ENCODE results near the gene MAX.

The MAX gene

DNA sequence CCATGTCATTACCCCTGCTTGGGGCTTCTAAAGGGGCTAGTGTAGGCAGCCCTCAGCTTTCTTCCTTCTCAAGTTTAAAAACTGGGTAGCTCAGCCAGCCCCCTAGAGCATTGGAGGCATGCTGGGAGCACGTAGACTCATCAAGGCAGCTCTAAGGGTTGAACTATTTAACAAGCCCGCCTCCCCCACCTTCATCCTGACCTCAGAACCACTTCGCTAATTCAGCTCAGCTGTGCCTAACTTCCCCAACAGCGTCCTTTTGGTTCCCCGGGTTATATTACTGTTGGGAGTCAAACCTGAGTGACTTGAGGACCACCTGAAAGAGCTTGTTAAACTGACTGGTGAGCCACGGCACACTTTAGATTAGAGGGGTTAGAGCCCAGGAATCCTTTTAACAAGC lies 30.1 kb downstream of the MAX start:
- no peak for DNase-seq

DNA sequence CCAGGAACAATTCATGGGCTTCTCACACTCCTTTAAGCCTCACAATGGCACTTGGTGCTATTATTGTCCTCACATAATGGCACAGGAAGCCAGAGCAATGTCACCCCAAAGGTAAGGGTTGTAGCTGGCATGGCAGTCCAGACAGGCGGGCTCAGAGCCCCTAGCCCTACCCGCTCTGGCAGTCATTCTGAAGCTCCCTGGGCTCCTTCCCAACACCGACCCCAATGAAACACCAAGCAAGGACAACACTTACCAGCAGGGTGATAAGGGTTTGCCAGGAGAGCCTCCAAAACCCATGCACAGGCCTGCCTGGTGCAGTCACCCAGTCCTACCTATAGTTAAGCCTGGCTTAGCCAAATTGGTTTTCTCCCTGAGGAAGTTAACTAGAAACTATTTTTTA lies 30.8 kb downstream of the MAX start:
- no peak for DNase-seq

DNA sequence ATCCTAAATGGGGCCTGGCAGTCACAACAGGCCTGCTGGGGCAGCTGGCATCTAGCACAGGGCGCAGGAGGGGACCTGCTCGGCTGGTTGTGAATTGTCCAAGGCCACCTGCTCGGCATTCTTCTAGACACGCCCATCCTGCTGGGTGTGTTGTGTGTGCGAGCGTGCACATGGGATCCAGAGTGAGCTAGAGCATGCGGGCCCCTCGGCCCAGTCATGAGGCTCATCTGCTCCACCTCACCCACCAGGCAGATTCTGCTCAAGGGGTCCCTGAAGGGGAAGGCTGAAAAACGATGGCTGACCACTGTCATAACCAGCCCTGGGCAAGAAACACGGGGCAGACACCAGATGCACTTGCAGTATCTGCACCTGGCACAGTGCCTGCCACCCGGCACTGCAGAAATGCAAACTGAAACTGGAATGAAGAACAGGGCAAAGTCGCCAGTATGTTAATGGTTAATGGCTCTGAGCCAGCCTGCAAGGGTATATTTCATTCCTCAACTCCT lies 31.8 kb downstream of the MAX start:
- DNase-seq = no peak

DNA sequence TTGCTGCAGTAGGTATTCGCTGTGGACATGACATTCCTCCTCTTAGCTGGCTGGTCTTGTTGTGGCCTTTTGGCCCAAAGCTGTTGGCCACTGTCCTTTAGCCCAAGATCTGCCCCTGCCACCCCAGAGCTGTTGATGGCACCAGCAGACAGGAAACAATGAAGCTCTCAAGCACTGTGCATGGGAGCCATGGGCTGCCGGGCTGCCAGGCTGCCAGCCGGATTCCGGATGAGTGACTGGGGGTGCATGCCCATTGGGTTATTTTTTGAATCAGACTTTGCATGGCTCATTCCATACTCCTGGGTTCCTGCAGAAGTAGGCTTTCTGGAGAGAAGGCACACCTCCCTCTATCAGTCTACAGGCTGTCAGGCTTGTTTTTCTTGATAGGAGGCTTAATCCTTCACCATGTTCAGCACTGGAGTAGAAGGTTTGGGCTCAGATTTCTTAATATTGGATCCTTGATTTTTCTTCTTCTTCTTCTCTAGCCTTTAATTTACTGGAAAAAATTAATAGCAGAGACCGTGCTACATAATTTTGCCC lies 32.4 kb downstream of the MAX start:
- no peak for DNase-seq

DNA sequence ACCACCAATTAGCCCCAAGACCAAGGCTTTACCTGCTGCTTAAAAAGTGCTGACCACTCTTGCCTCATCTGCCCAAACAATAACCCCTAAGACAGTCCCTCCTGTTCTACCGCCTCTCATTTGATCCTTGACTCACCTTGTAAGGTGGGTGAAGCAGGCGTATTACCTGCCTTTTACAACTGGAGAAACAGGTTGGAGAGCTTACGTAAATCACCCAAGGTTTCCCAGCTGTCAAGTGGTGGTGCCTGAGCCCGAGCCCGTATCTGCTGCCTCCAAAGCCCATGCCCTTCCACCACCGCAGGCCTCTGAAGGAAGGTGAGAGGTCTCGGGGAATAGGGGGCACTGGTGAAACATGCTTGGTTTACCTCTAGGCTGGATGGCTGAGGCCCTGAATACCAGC lies 36.6 kb downstream of the MAX start:
- no peak for DNase-seq

DNA sequence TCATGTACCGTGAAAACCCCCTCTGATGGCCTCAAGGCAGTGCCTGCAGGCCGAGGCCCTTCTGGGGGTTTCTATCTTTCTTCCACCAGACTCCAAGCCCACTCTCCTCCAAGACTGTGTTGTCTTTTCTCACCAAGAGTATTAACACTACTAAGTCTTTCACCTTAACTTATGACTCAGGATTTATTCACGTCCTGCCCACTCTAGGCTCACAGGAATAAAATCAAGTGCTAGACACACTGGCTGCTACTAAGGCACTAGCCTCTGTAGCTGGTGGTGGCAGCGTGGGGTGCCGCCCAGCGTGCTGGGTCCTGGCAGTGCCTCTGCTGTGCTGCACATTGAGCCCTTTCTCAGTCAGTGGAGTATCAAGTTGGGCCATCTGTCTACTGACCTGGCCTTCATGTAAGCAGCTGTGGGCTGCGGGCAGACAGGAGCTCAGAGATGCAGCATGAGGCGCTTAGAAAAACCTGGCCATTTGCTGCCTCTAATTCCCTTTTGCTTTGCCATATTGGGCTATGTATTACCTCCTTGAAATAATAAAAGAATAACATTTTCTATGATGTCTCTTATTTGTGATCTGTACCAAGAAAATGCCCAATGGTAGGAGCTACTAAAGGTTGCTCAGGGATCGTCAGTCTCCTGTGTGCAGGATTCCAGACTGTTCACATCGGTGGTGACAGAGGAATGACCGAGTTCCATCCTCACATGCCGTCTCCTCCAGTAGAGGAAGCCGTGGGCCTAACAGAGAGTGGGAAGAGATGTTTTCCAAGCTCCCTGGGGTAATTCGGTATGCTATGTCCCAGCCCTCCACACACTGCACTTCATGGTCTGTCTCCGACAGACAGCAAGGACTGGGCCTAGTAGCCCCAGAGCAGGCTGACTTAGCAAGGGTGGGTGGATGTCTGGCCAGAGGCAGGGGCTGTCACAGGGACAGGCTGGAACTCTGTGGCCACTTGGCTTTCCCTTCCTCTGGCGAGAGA lies 39.9 kb downstream of the MAX start:
- DNase-seq = no peak

DNA sequence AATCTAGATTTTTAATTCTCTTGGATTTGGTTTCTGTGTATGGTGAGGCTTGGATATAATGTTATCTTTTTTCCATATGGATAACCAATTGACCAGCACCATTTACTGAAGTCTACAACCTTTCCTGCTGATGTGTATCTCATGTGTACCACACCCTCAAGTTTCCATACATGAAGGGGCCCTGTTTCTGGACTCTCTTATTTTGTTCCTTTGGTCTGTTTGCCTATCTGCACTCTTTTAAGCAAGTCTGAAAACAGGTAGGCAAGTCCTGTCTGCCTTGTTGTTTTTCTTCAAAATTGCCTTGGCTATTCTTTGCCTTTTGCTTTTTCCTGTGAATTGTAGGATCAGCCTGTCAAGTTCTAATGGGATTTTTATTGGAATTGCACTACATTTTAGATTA lies 44.6 kb downstream of the MAX start:
- no peak for DNase-seq

DNA sequence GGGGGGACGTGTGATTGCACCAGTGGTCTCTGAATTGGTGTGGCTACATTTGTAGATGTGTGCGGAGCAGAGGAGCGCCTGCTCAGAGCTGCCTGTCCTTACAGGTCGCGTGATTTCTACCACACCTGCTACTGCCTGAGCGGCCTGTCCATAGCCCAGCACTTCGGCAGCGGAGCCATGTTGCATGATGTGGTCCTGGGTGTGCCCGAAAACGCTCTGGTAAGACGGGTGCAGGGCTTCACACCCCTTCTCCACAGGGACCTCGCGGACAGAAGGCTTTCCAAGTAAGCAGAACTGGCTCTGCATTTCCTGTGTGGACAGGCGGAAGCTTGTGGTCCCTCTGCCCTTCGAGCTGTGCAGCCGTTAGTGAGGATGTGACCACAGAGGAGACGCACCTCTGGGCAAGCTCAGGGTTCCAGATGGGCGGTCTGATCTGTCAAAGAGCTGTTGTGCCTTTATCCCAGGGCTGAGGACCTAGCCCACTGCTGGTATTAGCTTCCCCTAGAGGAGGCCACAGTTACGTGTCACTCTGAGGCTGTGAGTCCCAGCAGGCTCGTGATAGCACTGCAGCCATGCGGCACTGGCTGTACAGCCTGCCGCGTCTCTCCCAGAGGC lies 47.7 kb downstream of the MAX start:
- no peak for DNase-seq

DNA sequence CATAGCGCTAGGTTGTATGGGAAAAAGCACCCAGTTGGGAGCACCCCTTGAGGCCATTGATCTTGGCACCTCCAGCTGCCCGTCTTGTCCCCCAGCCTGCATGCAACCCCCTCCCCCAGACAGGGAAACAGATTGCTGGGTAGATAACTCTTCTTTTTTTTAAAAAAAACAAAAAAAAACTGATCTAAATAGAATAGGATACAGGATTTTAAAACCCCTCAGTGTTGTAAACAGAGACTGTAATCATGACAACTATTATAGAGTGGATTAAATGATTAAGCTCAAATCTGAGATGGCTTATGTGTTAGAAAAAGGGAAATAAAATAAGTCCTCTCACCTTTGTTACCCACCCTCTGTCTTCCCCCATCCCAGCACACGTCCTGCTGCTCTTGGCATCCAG lies 48.9 kb downstream of the MAX start:
- DNase-seq = no peak

DNA sequence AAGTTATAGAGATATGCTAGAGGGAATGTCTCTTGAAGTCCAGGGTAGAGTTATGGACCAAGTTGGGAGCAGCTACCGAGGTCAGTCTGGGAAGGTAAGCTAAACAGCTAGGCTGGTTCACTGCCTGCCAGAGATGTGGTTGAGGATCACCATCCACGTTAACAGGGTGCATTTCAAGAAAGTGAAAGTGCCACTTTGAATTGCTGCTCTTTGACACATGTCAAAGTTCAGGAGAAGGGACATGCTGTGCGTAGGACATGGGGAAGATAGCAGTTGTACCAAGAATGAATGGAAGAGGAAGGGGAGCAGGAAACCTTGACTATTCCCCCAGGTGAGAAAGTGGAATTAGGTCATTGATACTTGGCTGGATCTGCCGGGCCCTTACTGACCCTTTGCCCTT lies 49.5 kb downstream of the MAX start:
- DNase-seq = no peak

DNA sequence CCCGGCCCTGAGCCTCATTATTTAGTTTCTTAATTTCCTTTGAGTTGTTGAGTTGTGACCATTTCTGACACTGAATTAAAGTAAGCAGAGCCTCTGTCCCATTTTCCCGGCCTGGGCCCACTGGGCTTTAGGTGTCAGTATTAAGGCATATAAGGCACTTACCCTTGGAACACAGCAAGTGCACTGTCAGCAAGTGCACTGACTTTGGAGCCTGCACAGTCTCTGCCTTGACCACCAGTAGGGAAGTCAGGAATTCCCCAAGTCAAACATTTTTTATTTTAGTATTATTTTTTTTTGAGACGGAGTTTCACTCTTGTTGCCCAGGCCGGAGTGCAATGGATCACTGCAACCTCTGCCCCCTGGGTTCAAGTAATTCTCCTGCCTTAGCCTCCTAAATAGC lies 56.6 kb downstream of the MAX start:
- no peak for DNase-seq

DNA sequence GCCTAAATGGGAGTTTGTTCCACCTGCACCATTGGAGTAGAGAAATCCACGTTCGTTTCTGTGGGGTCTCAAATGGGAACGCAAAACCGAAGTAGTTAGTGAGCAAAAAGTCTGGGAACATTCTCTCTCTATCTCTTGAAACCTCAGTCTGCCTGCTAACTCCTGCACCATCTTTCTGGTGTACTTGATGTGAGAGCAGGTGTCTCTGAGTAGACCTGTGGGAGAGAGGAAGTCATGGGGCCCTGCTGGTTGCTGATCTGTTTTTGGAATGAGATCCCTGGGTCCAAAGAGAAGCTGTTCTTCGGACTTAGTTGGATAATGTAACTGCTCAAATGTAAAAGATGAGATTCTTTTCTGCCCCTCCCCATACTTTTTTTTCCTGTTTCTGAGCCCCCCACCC lies 57.3 kb downstream of the MAX start:
- DNase-seq = no peak

DNA sequence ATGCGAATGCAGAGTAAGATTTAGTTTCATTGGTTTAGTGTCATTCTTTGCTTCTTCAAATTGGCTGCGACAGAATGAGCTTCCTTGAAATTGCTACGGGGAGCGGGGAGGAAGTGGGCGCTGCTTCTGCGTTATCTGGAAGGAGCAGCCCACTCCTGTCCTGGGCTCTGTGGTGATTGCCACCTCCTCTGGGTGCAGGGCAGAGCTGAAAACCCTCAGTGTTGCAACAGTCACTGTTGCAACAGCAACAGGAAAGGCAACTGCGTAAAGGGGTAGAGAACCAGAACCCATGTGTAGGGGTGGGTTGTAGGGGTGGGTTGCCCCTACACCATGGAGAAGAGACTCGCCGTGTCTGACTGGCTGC lies 57.7 kb downstream of the MAX start:
- DNase-seq = no peak

DNA sequence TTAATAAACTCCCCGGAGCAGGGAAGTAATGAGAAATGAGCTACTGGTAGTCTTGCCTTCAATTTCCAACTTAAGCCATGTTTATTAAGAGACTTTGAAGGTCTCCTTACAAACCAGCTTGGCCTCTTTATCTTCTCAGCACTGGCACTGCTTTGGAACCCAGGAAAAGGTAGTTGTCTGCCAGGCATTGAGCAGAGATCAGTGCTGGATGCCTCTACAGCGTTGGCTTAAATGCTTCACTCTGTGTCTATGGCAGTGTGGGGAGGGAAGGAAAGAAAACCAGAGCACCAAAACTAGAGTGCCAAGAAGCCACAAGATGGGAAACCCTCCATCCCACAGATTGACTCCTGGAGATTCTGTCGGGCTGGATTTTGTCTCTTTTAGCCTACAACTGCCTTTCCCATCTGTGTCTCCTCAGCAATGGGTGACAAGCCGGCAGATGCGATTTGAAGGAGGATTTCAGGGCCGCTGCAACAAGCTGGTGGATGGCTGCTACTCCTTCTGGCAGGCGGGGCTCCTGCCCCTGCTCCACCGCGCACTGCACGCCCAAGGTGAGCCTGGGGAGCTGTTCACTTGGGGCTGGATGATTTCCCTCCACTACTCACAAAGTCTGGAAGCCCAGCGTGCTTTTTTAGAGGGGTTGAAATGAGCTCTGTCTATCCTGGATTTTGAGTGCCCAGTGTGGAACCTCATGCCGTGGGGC lies 58.3 kb downstream of the MAX start:
- DNase-seq = no peak

DNA sequence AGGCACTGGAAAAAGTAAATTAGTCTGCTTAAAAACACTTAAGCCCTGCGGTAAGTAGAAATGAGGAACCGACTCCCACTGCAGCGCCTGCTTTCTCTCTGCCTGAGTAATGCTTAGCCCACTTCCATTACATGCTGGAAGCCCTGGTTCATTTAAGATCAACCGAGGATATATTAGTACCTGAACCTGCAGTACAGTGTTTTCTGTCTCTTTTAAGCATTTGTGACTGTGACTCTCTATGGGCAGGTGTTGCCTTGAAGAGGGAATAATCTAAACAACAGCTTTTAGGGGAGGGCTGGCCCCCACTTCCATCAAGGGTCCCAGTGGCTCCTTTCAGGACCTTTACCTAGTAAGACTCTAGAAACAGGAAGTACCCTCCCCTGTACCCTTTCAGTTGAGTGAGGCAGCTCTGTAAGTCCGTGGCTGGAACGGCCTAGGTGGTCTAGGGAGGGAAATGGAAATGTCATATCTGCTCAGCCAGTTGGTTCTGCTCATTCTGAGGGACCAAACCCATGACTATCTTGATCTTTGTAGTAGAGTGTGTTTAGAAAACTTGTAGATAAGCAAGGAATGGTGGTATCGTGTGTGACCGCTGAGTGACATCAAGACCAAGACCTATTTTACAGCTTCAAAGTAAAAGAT lies 59.5 kb downstream of the MAX start:
- DNase-seq = no peak

DNA sequence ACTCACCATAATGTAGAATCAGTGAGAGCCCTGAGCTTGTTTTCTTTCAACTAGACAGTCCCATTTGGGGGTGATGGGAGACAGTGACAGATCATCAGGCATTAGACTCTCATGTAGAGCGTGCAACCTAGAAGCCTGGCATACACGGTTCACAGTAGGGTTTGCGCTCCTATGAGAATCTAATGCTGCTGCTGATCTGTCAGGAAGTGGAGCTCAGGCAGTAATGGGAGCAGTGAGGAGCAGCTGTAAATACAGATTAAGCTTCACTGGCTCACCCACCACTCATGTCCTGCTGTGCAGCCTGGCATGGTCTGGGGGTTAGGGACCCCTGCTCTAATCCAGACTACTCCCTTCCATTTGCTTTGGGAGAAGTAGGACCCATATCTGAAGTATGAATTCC lies 60.0 kb downstream of the MAX start:
- no peak for DNase-seq

DNA sequence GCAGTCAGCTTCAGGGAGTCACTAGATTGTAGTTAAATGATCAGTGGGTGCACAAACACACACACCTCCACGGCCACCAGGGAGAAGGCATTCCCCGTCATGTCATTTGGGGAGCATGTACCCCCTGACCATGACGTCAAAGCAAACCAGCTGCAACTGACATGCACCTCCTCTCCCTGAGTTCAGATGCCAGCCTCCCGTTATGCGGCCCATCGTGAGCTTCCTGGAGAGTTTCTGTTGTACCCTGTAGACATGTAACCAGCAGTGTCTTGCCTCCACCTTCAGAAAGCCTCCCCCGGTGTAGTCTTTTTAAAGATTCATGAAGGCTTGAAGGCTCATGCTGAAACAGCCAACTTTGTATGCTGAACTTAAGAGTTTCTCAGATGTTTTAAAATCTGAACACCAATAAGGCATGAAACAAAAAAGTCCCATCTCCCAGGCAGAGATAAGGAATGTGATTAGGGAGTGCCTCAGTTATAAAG lies 60.8 kb downstream of the MAX start:
- no peak for DNase-seq

DNA sequence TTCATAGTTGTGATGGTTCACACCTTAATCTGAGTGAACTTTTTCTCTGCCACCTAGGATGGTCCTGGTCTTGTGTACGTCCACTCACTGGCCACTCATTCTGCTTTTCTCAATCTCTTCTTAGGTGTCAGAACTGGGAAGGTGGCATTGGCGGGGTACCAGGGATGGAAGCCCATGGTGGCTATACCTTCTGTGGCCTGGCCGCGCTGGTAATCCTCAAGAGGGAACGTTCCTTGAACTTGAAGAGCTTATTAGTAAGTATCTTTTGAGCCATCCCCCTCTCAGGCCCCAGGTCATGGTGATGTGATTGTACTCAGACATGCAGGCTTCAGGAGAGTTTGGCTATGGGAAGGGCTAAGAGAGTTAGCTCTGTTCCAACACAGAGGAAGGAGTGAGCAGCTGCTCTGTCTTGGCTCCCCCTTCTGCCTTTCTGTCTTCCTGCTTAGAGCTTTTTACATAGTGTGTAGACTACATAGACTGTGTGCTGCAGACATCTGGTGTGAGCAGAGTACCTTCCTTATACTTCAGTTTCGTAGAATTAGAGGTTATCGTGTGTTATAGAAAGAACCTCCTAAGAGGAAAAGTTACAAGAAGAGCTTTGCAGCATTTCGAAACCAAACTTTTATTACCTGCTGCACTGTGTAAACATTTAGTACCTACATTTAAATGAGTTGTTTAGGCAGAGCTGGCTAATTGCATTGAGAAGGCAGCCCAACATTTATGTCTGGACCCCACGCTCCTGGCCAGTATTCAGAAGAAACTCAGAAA lies 61.5 kb downstream of the MAX start:
- DNase-seq = no peak

DNA sequence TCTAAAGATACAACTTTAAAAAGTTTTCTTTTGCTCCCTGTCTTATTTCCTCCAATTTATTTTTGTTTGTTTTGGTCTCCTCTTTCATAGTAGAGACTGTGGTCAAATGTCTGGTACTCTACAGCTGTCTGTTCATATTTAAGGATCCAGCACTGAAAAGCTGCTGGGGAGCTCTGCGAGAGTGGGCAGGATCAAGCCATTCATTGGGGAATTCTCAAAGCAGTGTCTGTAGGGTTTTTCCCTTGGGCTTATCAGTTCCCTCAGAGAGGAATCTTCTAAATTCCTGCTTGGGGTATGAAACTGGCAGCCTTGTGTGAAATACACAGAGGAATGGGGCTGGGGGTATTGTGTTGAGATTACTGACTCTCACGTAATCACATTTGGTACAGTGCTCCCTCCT lies 63.4 kb downstream of the MAX start:
- no peak for DNase-seq

DNA sequence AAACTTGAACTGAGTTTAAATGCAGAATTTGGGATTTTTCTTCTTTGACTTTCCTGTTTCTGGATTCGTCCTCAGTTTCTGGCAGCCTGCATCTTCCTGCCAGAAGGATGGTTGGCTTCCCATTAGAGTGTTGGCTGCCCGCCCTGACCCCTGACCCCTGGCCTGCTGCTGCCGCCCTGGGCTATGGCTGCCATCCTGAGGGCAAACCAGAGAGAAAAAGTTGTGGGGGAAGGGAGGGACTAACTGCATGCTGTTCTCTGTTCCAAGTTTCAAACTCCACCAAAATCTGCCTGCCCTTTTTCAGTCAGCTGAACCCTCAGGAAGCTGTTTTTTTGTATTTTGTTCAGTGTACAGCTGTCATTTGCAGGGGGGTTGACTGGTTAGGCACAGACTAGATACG lies 67.3 kb downstream of the MAX start:
- no peak for DNase-seq

DNA sequence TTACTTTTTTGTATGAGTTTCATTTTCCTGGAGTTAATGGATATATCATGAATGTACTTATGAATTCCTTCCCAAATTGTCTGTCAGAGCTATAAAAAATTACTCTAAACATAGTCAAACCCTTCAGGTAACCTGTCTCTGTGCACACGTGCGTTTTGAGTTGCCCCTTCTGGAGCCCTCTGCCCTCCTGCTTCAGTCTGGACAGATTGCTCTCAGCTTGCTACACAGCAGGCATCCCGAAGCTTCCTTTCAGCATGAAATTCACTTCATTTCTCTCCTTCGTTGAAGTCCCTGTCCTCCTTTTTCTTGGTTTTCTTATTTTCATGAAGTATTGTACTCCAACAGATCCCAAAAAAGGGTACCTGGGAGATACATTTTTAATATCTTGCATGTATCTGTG lies 68.3 kb downstream of the MAX start:
- DNase-seq = no peak

DNA sequence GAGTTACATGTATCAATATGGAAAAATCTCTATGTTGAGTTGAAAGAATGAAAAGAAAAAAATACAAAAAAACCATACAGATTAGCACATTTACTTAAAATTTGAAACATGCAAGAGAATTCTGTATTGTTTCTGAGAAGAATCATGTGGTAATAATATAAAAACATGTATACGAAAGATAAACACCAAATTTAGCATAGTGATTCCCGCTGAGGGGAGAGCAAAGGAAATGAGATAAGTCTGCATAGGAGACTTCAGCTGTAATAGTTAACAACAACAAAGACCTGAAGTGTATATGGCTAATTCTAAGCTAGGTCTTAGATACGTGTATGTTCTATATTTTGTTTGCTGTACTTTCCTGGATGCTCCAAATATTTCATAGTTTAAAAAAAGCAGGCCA lies 69.1 kb downstream of the MAX start:
- DNase-seq = no peak
